Thyroid gland (tissue), 4 donors: ENCODE data around the gene CSNK1A1.

Experiments
- POLR2A ChIP-seq, 2 donors: fragments of 450-650 bp; IDR thresholded peaks; one replicate each; pipeline ENCODE4 v1.6.1; 2017; ENCODE audit warnings: antibody characterized with exemption in 2 of 2, mild to moderate bottlenecking in 2 of 2, moderate library complexity in 1 of 2
- TF ChIP-seq, protein P1 (sequence below), 6 experiments: fragments of 200-600 bp in 3 of 6; fragments of 450-650 bp in 3 of 6; sonication (generic) in 3 of 6; IDR thresholded peaks; one replicate each; pipeline ENCODE4 v1.5.1; 2016 to 2019; ENCODE audit warnings: antibody characterized with exemption in 6 of 6, mild to moderate bottlenecking in 2 of 6, inconsistent platforms in 1 of 6, moderate library complexity in 1 of 6

DNA sequence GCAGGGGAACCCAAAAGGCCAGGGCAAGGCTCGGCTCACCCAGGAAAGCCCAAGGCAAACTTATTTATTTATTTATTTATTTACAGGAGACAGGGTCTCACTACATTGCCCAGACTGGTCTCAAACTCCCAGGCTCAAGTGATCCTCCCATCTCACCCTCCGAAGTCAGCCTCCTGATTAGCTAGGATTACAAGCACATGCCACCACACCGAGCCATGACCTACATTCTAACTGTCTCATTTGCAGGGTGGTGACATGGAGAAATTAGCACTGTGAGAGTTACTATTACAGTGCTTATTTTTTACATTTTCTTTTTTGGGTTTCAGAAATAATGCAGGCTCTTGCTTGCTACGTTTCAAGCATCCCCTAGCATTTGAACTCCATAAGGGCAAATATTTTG lies 48.1 kb upstream of the CSNK1A1 start:
- TF ChIP-seq, protein P1, sequence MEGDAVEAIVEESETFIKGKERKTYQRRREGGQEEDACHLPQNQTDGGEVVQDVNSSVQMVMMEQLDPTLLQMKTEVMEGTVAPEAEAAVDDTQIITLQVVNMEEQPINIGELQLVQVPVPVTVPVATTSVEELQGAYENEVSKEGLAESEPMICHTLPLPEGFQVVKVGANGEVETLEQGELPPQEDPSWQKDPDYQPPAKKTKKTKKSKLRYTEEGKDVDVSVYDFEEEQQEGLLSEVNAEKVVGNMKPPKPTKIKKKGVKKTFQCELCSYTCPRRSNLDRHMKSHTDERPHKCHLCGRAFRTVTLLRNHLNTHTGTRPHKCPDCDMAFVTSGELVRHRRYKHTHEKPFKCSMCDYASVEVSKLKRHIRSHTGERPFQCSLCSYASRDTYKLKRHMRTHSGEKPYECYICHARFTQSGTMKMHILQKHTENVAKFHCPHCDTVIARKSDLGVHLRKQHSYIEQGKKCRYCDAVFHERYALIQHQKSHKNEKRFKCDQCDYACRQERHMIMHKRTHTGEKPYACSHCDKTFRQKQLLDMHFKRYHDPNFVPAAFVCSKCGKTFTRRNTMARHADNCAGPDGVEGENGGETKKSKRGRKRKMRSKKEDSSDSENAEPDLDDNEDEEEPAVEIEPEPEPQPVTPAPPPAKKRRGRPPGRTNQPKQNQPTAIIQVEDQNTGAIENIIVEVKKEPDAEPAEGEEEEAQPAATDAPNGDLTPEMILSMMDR (IDR thresholded peaks at IDR 0.05) = no peak
- TF ChIP-seq POLR2A (IDR thresholded peaks at IDR 0.05) = no peak
